Erythroblast (primary cell): ENCODE results near the gene NQO2.
"Not testable (repeated sequence)": the region's sequence is repeated elsewhere in the genome, so short reads cannot be mapped to it uniquely, and the experiment has no call there.

Experiments used
- DNase-seq, 2 experiments: peaks; one replicate each; lab custom pipeline; 2025; lab: John Stamatoyannopoulos, UW
- GATA1 ChIP-seq: IDR thresholded peaks from 2 replicates; pipeline ENCODE4 v1.6.1; 2011; ENCODE audit warnings: low read depth, mild to moderate bottlenecking, control low read depth, low read length, moderate library complexity
- POLR2A ChIP-seq: IDR thresholded peaks from 2 replicates; pipeline ENCODE4 v1.6.1; 2011; ENCODE audit warnings: mild to moderate bottlenecking, low read length

The NQO2 gene

GRCh38 chr6:2988426-2989331 is 11.0 kb upstream of the NQO2 start:
- TF ChIP-seq GATA1 (no peak), POLR2A (no peak)

GRCh38 chr6:2989332-2990247 is 10.1 kb upstream of the NQO2 start:
- peak; percentile 93 for TF ChIP-seq POLR2A
- TF ChIP-seq GATA1: no peak
- DNase-seq: peak; percentile 95 to 96

More at GRCh38 chr6:2988426-2989331, 11.0 kb upstream of the NQO2 start:
- DNase-seq: peak; percentile 87 to 90

GRCh38 chr6:2990248-2990931 is 9.3 kb upstream of the NQO2 start:
- peak; percentile 76 to 84 for DNase-seq
- TF ChIP-seq POLR2A (no peak), GATA1 (no peak)

GRCh38 chr6:2990932-2991506 is 8.7 kb upstream of the NQO2 start:
- TF ChIP-seq POLR2A: no peak
- TF ChIP-seq GATA1: no peak
- DNase-seq: no peak

- TF ChIP-seq POLR2A (no peak), GATA1 (no peak)
Observed at GRCh38 chr6:2992330-2992979, 7.2 kb upstream of the NQO2 start.

GRCh38 chr6:2993755-2994317 is 5.9 kb upstream of the NQO2 start:
- peak in 1 of 2 experiments; percentile 31 for DNase-seq
- TF ChIP-seq GATA1 (no peak), POLR2A (no peak)

More at GRCh38 chr6:2992330-2992979, 7.2 kb upstream of the NQO2 start:
- DNase-seq: no peak

GRCh38 chr6:2998249-2998997 is 1.3 kb upstream of the NQO2 start:
- DNase-seq: peak; percentile 53 to 68

- peak; percentile 85 to 94 for DNase-seq
- TF ChIP-seq GATA1: no peak
- no peak for TF ChIP-seq POLR2A
Observed at GRCh38 chr6:2998998-2999617, 586 bp upstream of the NQO2 start.

- DNase-seq: no peak
- TF ChIP-seq POLR2A (no peak), GATA1 (no peak)
Observed at GRCh38 chr6:3001146-3001772, 1.6 kb downstream of the NQO2 start.

GRCh38 chr6:3001773-3002293 is 2.1 kb downstream of the NQO2 start:
- DNase-seq: peak; percentile 93 to 94
- TF ChIP-seq POLR2A (no peak), GATA1 (no peak)

GRCh38 chr6:3003226-3003625 is 3.5 kb downstream of the NQO2 start:
- DNase-seq: not testable (repeated sequence)
